Epidermal melanocyte (primary cell): ENCODE measurements around the gene CHCHD3.
"Not testable (repeated sequence)": the region's sequence is repeated elsewhere in the genome, so short reads cannot be mapped to it uniquely, and the experiment has no call there.

Experiments used
- DNase-seq: peaks from one replicate; pipeline ENCODE4 v3.0.0; 2011; ENCODE audit warnings: low spot score; ENCODE audit not compliant: insufficient read length

The CHCHD3 gene

GRCh38 chr7:133044722-133045473 is 37.0 kb downstream of the CHCHD3 start:
- DNase-seq = no peak

DNA sequence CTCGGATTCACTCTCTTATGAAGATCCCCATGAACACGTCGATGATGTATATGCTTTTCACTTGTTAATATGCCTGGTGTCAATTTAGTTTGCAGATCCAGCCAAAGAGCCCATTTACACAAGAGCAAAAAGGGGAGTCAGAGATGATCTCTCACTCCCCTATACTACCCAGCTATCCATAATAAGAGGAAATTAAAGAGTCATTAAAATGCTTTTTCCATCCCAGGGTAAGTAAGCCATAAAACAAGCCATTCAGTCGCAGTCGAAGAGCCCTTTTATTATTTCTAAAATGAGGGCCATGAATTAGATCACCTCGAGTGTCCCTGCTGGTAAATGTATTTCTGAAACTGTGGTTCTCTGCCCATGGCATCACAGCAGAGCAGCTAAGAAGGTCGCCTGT is 41.2 kb downstream of the CHCHD3 start:
- no peak for DNase-seq

DNA sequence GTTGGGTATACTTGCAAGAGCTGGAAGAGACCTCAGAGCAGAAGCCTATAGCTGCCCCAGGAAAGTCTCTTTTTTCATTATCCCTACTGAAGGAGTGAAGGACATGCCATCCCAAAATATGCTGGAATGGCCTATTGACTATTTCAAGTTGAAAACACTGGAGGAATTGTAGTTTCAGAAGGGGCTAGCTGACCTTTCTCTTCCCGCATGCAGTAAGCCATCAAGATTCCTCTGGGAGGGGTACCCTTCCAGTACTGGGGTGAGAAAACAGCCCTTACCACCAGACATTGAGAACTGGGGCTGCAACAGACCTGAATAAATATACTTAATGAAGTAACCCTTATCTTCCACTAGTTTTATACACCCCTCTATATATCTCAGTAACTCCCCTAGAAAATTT is 41.7 kb downstream of the CHCHD3 start:
- DNase-seq = no peak

DNA sequence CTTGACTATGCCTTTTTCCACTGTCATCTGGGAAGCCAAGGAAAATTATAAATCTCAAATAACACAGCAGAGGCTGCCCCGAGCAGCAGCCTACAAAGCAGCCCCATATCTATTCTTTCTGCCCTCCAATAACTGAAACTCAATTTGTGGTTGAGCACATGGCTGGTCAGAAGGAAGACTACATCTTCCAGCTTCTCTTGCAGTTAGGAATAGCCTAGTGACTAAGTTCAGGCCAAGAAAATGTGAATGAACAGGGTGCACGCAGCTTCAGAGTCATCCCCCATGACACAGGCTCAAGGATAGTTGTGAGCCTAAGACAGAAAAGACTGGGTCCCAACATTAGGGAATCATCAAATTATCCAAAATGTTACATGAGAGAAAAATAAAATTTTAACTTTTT is 42.3 kb downstream of the CHCHD3 start:
- no peak for DNase-seq

GRCh38 chr7:133036289-133036688 is 45.6 kb downstream of the CHCHD3 start:
- DNase-seq = no peak

GRCh38 chr7:133035240-133035639 is 46.6 kb downstream of the CHCHD3 start:
- not testable (repeated sequence) for DNase-seq

DNA sequence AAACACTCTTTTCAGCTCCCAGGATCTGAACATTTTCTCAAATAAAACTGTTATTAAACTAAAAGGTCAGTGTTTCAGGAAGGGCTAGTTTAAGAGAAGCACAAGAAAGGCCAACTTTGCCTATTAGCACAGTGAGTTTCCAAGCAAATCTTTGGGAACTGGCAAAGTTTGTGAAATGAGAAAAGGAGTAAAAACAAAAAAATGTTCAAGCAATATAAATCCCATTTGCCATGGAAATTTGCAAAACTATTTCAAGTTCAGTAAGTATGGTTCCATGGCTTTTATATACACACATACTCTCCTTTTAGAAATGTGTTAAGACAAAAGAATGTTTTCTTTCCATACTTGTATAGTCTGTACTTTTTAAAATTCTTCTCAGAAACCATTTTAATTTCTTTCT is 51.5 kb downstream of the CHCHD3 start:
- no peak for DNase-seq

- DNase-seq = no peak
Measured at GRCh38 chr7:133029463-133029862, 52.4 kb downstream of the CHCHD3 start.

GRCh38 chr7:133027397-133027796 is 54.5 kb downstream of the CHCHD3 start:
- DNase-seq = no peak

GRCh38 chr7:133026210-133026859 is 55.6 kb downstream of the CHCHD3 start:
- DNase-seq = no peak

GRCh38 chr7:133025056-133025455 is 56.8 kb downstream of the CHCHD3 start:
- DNase-seq = no peak

DNA sequence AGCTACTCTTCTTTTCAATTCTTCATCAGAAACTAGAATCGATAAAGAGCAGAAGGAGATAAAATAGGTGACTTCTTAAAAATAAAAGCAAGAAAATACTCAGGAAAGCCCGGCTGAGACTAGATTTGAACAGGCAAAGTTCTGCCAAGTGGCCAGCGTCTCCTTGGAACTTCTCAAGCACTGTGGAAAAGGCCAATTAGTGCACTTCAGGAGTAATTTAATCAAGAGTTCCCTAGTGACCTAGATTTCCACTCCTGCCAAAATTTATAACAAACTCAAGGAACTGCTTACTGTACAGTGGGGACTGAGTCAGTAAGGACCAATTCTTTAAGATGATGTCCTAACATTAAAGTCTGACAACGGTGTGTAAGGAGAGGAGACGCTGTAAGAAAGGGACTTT is 57.3 kb downstream of the CHCHD3 start:
- DNase-seq = no peak

DNA sequence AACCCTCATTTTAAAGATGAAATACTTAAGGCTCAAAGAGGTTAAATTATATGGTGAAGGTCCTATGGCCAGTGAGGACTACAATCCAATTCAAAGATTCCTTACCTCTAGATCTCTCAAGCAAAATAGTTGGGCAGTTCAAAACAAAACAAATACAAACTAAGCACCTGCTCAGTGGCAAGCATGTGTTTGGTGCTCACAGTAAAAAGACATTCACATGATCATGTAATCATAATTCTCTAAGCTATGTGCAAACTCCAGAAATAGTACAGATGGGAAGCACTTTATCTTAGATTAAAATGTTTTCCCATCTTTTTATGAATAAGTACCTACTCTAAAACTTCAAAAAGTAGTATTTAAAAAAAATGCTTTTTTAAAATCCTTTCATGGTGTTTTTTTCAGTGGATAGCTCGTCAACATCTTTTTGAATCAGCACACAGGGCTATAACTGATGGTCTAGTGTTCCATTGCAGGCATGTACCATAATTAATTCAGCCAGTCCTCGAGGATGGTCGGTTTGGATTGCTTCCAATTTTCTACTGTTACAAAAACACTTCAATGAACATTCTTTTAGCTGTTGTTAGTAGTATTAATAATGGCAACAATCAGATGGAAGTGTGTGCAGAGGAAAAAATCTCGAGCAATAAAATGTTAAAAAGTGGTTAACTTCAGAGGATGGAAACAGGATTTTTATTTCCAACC is 58.4 kb downstream of the CHCHD3 start:
- DNase-seq = no peak

DNA sequence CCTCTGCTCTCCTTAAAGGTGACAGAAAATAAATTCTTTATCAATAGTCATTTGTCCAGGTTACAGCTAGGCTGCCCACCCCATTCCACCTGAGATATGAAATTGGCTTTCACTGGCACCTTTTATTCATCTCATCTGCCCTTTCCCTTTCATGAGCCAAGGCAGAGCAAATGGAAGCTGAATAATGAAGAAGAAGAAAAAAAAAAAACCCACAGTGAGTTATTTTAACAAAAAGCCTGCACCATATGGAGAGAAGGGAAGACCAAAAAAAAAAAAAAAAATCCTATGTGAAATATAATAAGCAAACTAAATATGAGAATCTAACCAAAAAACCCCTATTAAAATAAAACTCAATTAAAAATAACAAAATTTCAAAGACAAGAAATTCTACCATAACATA is 59.2 kb downstream of the CHCHD3 start:
- DNase-seq = no peak

GRCh38 chr7:133021196-133021595 is 60.7 kb downstream of the CHCHD3 start:
- no peak for DNase-seq

DNA sequence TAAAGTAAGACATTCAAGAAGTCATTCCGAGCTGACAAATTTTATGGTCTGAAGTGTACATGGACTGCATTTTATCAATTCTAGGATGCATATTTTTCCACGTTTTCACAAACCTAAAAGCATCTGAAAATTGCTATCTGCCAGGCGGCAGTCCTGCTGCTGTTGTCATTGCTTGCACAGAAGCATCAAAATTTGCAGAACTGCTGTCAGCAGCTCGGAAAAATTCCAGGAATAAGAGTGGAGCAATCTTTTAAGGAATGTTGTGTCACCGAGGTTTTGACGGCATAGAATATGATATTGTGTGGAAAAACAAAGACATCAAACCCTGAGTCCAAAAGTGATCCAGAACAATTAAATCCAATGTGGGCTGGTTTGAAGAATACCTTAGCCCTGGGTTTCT is 61.4 kb downstream of the CHCHD3 start:
- DNase-seq = no peak

DNA sequence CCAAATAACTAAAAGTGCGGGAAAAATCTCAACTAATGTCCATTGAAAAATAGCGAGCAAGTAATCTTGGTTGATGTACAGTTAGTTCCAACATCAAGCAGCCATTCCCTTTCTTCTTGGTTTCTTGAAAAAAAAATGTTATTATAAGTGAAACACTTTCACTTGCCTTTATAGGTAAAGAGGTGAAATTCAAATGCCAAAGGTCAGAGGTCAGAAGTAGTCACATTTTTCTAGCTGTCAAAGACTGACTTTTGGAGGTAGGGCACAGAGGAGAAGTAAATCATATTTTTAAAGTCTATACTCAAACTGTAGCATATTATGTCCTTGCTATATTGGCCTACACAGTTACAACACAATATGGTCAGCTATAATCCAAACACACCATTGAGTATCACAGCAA is 62.3 kb downstream of the CHCHD3 start:
- no peak for DNase-seq

GRCh38 chr7:133016604-133017003 is 65.3 kb downstream of the CHCHD3 start:
- DNase-seq = no peak

GRCh38 chr7:133015888-133016287 is 66.0 kb downstream of the CHCHD3 start:
- no peak for DNase-seq

DNA sequence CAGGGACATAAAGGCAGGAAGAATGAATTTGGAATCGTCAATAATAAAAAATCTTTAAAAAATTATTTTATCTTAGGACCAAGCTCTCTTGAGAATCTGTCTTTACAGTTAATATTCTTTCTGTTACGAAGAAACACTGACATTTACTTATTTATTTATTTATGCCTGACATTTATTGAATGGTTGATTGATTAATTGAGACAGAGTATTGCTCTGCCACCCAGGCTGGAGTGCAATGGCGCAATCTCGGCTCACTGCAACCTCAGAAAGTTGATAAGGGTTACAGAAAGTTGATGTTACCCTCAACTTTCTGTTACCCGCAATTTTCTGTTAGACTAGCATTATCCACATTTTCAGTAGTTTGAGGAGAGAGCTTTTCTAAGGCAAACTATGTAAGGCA is 70.1 kb downstream of the CHCHD3 start:
- no peak for DNase-seq

GRCh38 chr7:133009426-133010252 is 72.3 kb downstream of the CHCHD3 start:
- no peak for DNase-seq

DNA sequence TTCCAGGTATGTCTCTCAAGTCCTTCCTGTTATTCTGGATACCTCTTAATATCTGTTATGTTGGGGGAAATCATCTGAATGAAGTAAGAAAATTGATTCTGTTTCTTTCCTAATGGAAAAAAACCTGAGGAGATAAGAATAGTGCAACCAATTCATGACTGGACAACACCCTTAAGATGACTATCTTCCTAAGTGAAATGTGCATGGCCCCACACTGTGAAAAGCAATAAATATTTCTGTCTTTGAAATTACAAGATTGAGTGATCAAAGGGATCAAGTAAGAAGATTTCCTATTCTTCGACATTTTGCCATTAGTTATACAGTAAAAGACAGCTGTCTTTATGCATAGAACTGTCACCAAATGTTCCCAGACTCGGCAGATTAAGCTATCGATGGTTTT is 73.9 kb downstream of the CHCHD3 start:
- DNase-seq = no peak
